Liver (tissue), 3 donors: ENCODE data around the gene KRTAP3-2.

Source experiments
- EGR1 ChIP-seq, 2 donors: IDR thresholded peaks; 2 replicates each; pipeline ENCODE4 v1.6.1; 2016 to 2018; ENCODE audit warnings: antibody characterized with exemption in 2 of 2, low read depth in 2 of 2
- JUND ChIP-seq, 2 donors: IDR thresholded peaks; 2 replicates each; pipeline ENCODE4 v1.6.1; 2016; ENCODE audit warnings: antibody characterized with exemption in 2 of 2
- NR2F2 ChIP-seq: IDR thresholded peaks from 2 replicates; pipeline ENCODE4 v1.6.1; 2016; ENCODE audit warnings: antibody characterized with exemption
- TAF1 ChIP-seq: conservative IDR thresholded peaks from 2 replicates; pipeline ENCODE4 v1.6.1; 2016; ENCODE audit warnings: antibody characterized with exemption, mild to moderate bottlenecking
- YY1 ChIP-seq: IDR thresholded peaks from 2 replicates; pipeline ENCODE4 v1.6.1; 2016; ENCODE audit warnings: antibody characterized with exemption, mild to moderate bottlenecking
- TF ChIP-seq, protein P1 (sequence below): fragments of 150-350 bp; IDR thresholded peaks from 2 replicates; pipeline ENCODE4 v1.5.1; 2017; ENCODE audit warnings: improper control_type of control experiment, low read depth, low read length; ENCODE audit not compliant: missing input control
- donor health status: healthy.
- donor health status: healthy.

DNA sequence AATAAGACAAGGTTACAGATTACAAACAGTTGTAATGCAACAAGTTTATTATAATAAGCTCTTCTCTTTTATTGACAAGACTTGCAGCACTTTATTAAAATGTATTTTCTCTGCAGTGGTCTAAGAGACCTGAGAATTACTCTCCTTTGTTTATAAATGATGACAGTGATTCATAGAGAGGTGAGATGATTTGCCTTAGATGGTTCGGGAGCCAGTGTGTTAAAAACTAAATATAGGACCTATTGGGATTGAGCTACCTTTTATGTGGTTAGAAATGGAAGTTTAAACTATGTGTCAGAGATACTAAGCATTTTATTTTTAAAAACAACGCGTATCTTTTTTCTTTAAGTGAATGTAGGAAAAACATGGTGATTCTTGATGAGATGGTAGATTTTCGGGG, 2.9 kb downstream of the KRTAP3-2 start:
- TF ChIP-seq, protein P1, sequence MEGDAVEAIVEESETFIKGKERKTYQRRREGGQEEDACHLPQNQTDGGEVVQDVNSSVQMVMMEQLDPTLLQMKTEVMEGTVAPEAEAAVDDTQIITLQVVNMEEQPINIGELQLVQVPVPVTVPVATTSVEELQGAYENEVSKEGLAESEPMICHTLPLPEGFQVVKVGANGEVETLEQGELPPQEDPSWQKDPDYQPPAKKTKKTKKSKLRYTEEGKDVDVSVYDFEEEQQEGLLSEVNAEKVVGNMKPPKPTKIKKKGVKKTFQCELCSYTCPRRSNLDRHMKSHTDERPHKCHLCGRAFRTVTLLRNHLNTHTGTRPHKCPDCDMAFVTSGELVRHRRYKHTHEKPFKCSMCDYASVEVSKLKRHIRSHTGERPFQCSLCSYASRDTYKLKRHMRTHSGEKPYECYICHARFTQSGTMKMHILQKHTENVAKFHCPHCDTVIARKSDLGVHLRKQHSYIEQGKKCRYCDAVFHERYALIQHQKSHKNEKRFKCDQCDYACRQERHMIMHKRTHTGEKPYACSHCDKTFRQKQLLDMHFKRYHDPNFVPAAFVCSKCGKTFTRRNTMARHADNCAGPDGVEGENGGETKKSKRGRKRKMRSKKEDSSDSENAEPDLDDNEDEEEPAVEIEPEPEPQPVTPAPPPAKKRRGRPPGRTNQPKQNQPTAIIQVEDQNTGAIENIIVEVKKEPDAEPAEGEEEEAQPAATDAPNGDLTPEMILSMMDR, result no peak
- TF ChIP-seq EGR1 (IDR thresholded peaks at IDR 0.05; ENCODE audit: low read depth in 2 of 2), result no peak
- no peak for TF ChIP-seq JUND (IDR thresholded peaks at IDR 0.05)
- TF ChIP-seq NR2F2, result no peak
- TF ChIP-seq TAF1, result no peak
- no peak for TF ChIP-seq YY1
